ENCODE data around the gene LOC128125822.

The LOC128125822 gene

DNA sequence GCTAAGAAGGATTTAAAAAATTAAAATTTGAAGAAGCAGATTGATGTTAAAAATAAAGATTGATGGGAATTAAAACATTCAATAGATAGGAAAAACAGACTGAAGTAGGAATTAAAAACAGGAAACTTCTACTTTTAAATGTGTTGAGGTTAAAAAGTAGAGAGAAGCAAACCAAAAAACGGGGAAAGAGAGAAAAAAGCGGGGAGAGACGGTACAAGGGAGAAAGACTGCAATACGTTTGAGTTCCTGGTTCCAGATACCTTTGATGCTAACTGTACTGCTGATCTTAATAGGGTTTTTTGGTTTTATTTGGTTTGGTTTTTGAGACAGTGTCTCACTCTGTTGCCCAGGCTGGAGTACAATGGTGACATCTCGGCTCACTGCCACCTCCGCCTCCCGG is 27.0 kb downstream of the LOC128125822 start:
- in situ Hi-C loops (cut with MboI; ENCODE audit: low pct_unique_long_range_greater_than_20kb, low sequenced_read_pairs, unreplicated experiment): loop anchor here (10.0 kb wide), 1 partner anchor 166 kb away; no protein-coding TSS in a partner anchor
- no peak for DNase-seq (ENCODE audit: low spot score)
- TF ChIP-seq, protein P1, sequence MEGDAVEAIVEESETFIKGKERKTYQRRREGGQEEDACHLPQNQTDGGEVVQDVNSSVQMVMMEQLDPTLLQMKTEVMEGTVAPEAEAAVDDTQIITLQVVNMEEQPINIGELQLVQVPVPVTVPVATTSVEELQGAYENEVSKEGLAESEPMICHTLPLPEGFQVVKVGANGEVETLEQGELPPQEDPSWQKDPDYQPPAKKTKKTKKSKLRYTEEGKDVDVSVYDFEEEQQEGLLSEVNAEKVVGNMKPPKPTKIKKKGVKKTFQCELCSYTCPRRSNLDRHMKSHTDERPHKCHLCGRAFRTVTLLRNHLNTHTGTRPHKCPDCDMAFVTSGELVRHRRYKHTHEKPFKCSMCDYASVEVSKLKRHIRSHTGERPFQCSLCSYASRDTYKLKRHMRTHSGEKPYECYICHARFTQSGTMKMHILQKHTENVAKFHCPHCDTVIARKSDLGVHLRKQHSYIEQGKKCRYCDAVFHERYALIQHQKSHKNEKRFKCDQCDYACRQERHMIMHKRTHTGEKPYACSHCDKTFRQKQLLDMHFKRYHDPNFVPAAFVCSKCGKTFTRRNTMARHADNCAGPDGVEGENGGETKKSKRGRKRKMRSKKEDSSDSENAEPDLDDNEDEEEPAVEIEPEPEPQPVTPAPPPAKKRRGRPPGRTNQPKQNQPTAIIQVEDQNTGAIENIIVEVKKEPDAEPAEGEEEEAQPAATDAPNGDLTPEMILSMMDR (IDR thresholded peaks at IDR 0.05; ENCODE audit: extremely low read depth, insufficient read depth, missing control alignments): no peak

DNA sequence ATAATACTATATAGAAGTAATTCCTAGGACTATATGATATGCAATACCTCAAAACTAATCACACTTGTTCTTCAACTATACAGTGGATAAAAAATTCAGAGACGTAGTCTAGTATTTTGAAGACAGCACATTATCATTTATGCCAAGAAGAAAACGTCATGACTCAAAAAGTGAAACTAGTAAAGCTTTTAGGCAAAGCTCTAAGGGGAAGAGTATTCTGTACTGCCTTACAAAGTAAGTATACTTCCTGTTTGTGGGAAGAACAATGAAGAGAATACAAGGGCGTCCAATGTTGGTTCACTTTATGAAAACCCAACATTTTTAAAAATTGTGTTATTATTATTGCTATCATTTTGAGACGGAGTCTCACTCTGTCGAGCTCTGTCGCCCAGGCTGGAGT is 27.9 kb downstream of the LOC128125822 start:
- TF ChIP-seq, protein P1 (IDR thresholded peaks at IDR 0.05; ENCODE audit: extremely low read depth, insufficient read depth, missing control alignments): no peak
- in situ Hi-C loops (cut with MboI; ENCODE audit: low pct_unique_long_range_greater_than_20kb, low sequenced_read_pairs, unreplicated experiment): no loop called here
- no peak for DNase-seq (ENCODE audit: low spot score)

DNA sequence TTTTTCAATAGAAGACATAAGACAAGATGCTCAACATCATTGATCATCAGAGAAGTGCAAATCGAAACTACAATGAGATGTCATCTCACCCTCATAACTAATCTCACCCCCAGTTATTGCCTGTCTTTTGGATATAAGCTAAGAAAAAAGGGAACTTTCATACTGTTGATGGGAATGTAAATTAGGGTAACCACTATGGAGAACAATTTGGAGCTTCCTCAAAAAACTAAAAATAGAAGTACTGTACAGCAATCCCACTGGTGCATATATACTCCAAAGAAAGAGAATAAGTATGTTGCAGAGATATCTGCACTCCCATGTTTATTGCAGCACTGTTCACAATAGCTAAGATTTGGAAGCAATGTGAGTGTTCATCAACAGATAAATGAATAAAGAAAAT is 37.0 kb downstream of the LOC128125822 start:
- TF ChIP-seq, protein P1 (IDR thresholded peaks at IDR 0.05; ENCODE audit: extremely low read depth, insufficient read depth, missing control alignments): no peak
- in situ Hi-C loops (cut with MboI; ENCODE audit: low pct_unique_long_range_greater_than_20kb, low sequenced_read_pairs, unreplicated experiment): no loop called here
- DNase-seq (ENCODE audit: low spot score): no peak

DNA sequence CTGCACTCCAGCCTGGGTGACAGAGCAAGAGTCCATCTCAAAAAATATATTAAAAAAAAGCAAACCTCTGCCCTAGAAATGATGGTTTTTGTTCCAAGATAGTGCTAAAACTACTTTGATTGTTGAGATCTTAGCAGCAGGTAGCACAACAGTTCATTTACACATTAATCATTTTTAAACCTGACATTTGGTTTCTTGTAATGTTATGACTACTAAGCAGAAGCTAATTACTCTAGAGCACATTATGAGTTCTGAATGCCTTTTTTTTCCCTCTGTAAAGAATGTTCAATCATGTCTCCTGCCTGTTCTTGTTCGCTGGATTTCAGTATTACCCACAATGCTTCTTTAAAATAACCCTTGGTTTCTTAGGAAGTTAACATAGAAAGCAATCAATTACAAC is 38.7 kb downstream of the LOC128125822 start:
- TF ChIP-seq, protein P1 (IDR thresholded peaks at IDR 0.05; ENCODE audit: extremely low read depth, insufficient read depth, missing control alignments): no peak
- in situ Hi-C loops (cut with MboI; ENCODE audit: low pct_unique_long_range_greater_than_20kb, low sequenced_read_pairs, unreplicated experiment): no loop called here
- no peak for DNase-seq (ENCODE audit: low spot score)

DNA sequence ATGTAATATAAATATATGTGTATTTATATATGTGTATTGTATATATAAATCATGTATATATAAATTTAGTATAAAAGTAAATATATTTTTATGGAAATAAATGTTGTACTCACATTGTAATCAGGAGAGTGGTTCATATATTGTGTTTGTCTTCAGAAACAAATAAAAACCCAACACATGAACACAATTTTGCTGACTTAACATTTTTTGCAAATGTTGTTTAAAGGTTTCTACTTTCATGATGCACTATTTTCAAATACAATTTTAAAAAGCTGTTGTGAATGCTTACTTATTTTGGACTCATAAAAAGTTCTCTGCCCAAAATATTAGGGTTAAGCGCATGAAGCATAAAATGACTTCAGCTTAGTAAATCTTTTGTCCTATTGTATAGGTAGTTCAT is 39.3 kb downstream of the LOC128125822 start:
- DNase-seq (ENCODE audit: low spot score): no peak
- in situ Hi-C loops (cut with MboI; ENCODE audit: low pct_unique_long_range_greater_than_20kb, low sequenced_read_pairs, unreplicated experiment): no loop called here
- TF ChIP-seq, protein P1 (IDR thresholded peaks at IDR 0.05; ENCODE audit: extremely low read depth, insufficient read depth, missing control alignments): no peak

DNA sequence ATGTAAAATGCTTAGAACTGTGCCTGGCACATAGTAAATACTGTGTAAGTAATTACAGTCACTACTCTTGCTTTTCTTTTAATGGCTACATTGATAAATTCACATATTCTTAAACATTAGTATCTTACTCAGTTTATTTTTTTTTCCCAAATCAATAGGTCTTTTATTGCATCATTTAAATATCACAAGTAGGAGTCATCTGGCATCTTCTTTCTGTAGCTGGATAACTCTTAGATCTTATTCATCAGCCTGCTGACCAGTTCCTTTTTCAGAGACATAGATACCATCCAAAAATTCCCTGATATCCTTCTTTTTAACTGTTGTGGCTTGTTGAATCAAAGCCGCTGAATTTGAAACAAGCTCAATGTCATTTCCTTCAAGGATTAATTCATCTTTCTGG is 43.3 kb downstream of the LOC128125822 start:
- in situ Hi-C loops (cut with MboI; ENCODE audit: low pct_unique_long_range_greater_than_20kb, low sequenced_read_pairs, unreplicated experiment): no loop called here
- no peak for DNase-seq (ENCODE audit: low spot score)
- TF ChIP-seq, protein P1 (IDR thresholded peaks at IDR 0.05; ENCODE audit: extremely low read depth, insufficient read depth, missing control alignments): no peak

Measured in GM13977 (cell line).